Measurements from ENCODE around the gene MAP2. TPM values are rescaled to one million over a fixed set of nuclear protein-coding genes. Genes with fewer than 3 reads are reported as not detected.

The MAP2 gene
- total and polyA plus RNA-seq, 2 experiments from 2014 or later, result 2.9 to 4.4 TPM

- Histone ChIP-seq H3K4me3 (no peak overlapping the region), H3K27ac (ENCODE audit: low read depth) (no peak overlapping the region), H4K20me1 (replicated peaks; ENCODE audit: insufficient read depth) (no peaks in the 10 kb centered on the region), H3K36me3 (ENCODE audit: insufficient read depth) (no peaks in the 10 kb centered on the region), H3K27me3 (ENCODE audit: insufficient read depth) (no peaks in the 10 kb centered on the region), H2AFZ (no peak overlapping the region; the same call in 1 of the 2 replicates), H3K4me1 (ENCODE audit: insufficient read depth) (no peaks in the 10 kb centered on the region), H3K79me2 (replicated peaks; ENCODE audit: insufficient read depth) (no peaks in the 10 kb centered on the region), H3K9me2 (ENCODE audit: insufficient read depth) (no peaks in the 10 kb centered on the region), H3K4me2 (no peak overlapping the region), H3F3A (replicated peaks; ENCODE audit: low read depth) (no peaks in the 10 kb centered on the region)
- no peaks in the 10 kb centered on the region for H3K27me3 Mint-ChIP-seq (ENCODE audit: insufficient read depth, low read depth, poor library complexity)
- no peaks in the 10 kb centered on the region for H3K36me3 Mint-ChIP-seq (ENCODE audit: low read depth)
- H3K9me3 Mint-ChIP-seq, result no peaks in the 10 kb centered on the region
- DNase-seq (ENCODE audit: low spot score) (no peak), ATAC-seq (no peak)
- no peak overlapping the region for H3K27ac Mint-ChIP-seq
- H3K4me1 Mint-ChIP-seq, result no peaks in the 10 kb centered on the region
- no peak overlapping the region for H3K4me3 Mint-ChIP-seq
- TF ChIP-seq CTCF (conservative IDR thresholded peaks at IDR 0.05; ENCODE audit: low read depth in 2 of 2) (no peak), POLR2AphosphoS5 (IDR thresholded peaks at IDR 0.05; ENCODE audit: low read depth) (no peak), CREB1 (CRISPR knock-in tag; IDR thresholded peaks at IDR 0.05; ENCODE audit: low read depth) (no peak), ETS1 (IDR thresholded peaks at IDR 0.05) (no peak), EZH2 (IDR thresholded peaks at IDR 0.05; ENCODE audit: low read depth, unreplicated experiment) (no peak), STAT1 (IDR thresholded peaks at IDR 0.05; ENCODE audit: unreplicated experiment) (no peak), REST (IDR thresholded peaks at IDR 0.05; ENCODE audit: unreplicated experiment) (no peak), EZH2phosphoT487 (IDR thresholded peaks at IDR 0.05; ENCODE audit: unreplicated experiment) (no peak), ZNF114 (CRISPR knock-in tag; IDR thresholded peaks at IDR 0.05) (no peak), ZNF462 (CRISPR knock-in tag; IDR thresholded peaks at IDR 0.05) (no peak), JUNB (IDR thresholded peaks at IDR 0.05; ENCODE audit: unreplicated experiment) (no peak), NANOG (IDR thresholded peaks at IDR 0.05; ENCODE audit: borderline replicate concordance) (no peak), ZNF331 (CRISPR knock-in tag; IDR thresholded peaks at IDR 0.05; ENCODE audit: low read depth) (no peak)
These were observed 170.1 kb downstream of the MAP2 start for GRCh38 chr2:209593930-209594329.

All from GM23338 (cell line).